Activated naive CD4-positive, alpha-beta T cell treated with anti-CD3 and anti-CD28 coated beads, Interleukin-2, amount 50 U/mL, for 16 hours (primary cell): ENCODE data around the gene CABCOCO1.

Experiments used
- DNase-seq: peaks from one replicate; pipeline ENCODE4 v3.0.0-alpha.2; 2020

The CABCOCO1 gene

GRCh38 chr10:61758433-61758832, 95.7 kb downstream of the CABCOCO1 start:
- DNase-seq = no peak

- DNase-seq = no peak
Measured at GRCh38 chr10:61759751-61760150, 97.0 kb downstream of the CABCOCO1 start.

- DNase-seq = no peak
Measured at GRCh38 chr10:61760943-61761824, 98.5 kb downstream of the CABCOCO1 start.

- no peak for DNase-seq
Measured at GRCh38 chr10:61761825-61762217, 99.1 kb downstream of the CABCOCO1 start.

GRCh38 chr10:61763778-61764177, 101.0 kb downstream of the CABCOCO1 start:
- DNase-seq = no peak

- DNase-seq = no peak
Measured at GRCh38 chr10:61764486-61764885, 101.8 kb downstream of the CABCOCO1 start.

GRCh38 chr10:61765176-61766087, 102.7 kb downstream of the CABCOCO1 start:
- DNase-seq = no peak

GRCh38 chr10:61766927-61767326, 104.2 kb downstream of the CABCOCO1 start:
- no peak for DNase-seq

GRCh38 chr10:61774031-61774430, 111.3 kb downstream of the CABCOCO1 start:
- DNase-seq = no peak

GRCh38 chr10:61775111-61775510, 112.4 kb downstream of the CABCOCO1 start:
- no peak for DNase-seq

- no peak for DNase-seq
Measured at GRCh38 chr10:61776615-61777266, 114.0 kb downstream of the CABCOCO1 start.

- no peak for DNase-seq
Measured at GRCh38 chr10:61778137-61778536, 115.4 kb downstream of the CABCOCO1 start.

- no peak for DNase-seq
Measured at GRCh38 chr10:61779276-61779675, 116.5 kb downstream of the CABCOCO1 start.

- DNase-seq = no peak
Measured at GRCh38 chr10:61779950-61780659, 117.4 kb downstream of the CABCOCO1 start.

- DNase-seq = no peak
Measured at GRCh38 chr10:61780732-61781131, 118.0 kb downstream of the CABCOCO1 start.

GRCh38 chr10:61781969-61782403, 119.3 kb downstream of the CABCOCO1 start:
- DNase-seq = no peak

GRCh38 chr10:61784354-61785133, 121.8 kb downstream of the CABCOCO1 start:
- DNase-seq = peak; percentile 20

GRCh38 chr10:61785473-61786105, 122.9 kb downstream of the CABCOCO1 start:
- no peak for DNase-seq

GRCh38 chr10:61786728-61787127, 124.0 kb downstream of the CABCOCO1 start:
- no peak for DNase-seq

GRCh38 chr10:61787170-61787569, 124.4 kb downstream of the CABCOCO1 start:
- DNase-seq = no peak

- DNase-seq = no peak
Measured at GRCh38 chr10:61789031-61789430, 126.3 kb downstream of the CABCOCO1 start.
